HUES64 (cell line): Measurements from ENCODE around the gene TTYH2. TPM values are rescaled to one million over a fixed set of nuclear protein-coding genes. Genes with fewer than 3 reads are reported as not detected.

ENCODE experiments used
- H3K27ac ChIP-seq: 2 replicates; pipeline ENCODE4 v1.7.0; 2013; ENCODE audit warnings: low read depth, low read length, inconsistent platforms
- H3K27me3 ChIP-seq: 2 replicates; pipeline ENCODE4 v1.6.1; 2013; ENCODE audit warnings: mild to moderate bottlenecking, low read length; ENCODE audit not compliant: insufficient read depth
- H3K36me3 ChIP-seq: 2 replicates; pipeline ENCODE4 v1.6.1; 2013; ENCODE audit warnings: mild to moderate bottlenecking, low read length; ENCODE audit not compliant: insufficient read depth
- H3K4me1 ChIP-seq: 2 replicates; pipeline ENCODE4 v1.6.1; 2013; ENCODE audit warnings: mild to moderate bottlenecking, low read length, moderate library complexity; ENCODE audit not compliant: insufficient read depth
- H3K4me3 ChIP-seq: 2 replicates; pipeline ENCODE4 v1.5.1; 2013; ENCODE audit warnings: mild to moderate bottlenecking, low read length, moderate library complexity
- H3K9ac ChIP-seq: 2 replicates; pipeline ENCODE4 v1.6.1; 2013; ENCODE audit warnings: mild to moderate bottlenecking, low read depth, low read length
- H3K9me3 ChIP-seq: 2 replicates; pipeline ENCODE4 v1.6.1; 2013; ENCODE audit warnings: low read depth, low read length; ENCODE audit not compliant: insufficient read depth
- WGBS: fragments of 150-250, 120-280 bp; methylation state at CpG from one replicate; pipeline ENCODE4 v1.1.7; 2013; ENCODE audit warnings: missing lambda C conversion rate; 5-methylcytosine and 5-hydroxymethylcytosine counted together
- polyA plus RNA-seq, 2 experiments: library from polyadenylated mRNA; stranded (reverse); fragments of 50-300 nt; gene quantifications; one replicate each; pipeline ENCODE4 v1.2.3, GENCODE V29; 2013

Gene TTYH2
- 2.5 TPM for polyA plus RNA-seq (2013, experiment 1 of 2)
- 4.6 TPM for polyA plus RNA-seq (2013, experiment 2 of 2)

- 1% methylated on average over 62 of the region's 62 CpGs for WGBS
These were observed at the start of gene TTYH2 for GRCh38 chr17:74212913-74213791. TSS of gene TTYH2 (plus strand) at chr17:74213571. CDS start at chr17:74213588, 17 bp downstream.

DNA sequence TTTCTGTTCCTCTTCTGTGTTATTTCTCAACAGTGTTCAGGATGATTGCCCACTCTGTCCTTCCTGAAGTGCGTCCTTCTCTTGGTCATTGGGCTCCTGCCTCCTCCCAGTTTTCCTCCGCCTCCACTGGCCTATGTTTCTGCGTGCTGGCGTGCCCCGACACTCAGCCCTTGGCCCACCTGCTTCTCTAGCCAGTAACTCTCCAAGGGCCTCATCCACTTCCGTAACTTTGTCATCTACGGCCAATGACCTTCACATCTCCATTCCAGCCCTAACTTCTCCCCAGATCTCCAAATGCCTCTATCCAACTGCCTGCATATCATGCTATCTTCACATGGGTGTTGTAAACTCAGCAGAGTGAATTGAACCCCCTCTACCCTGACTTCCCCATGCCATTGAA, 49.5 kb upstream of the TTYH2 start:
- peaks cover 6% of the 10 kb centered on the region for H3K4me1 ChIP-seq
- H3K9ac ChIP-seq: no peak overlapping the region
- 85% methylated on average over 7 of the region's 7 CpGs for WGBS
- no peak overlapping the region for H3K27ac ChIP-seq
- H3K9me3 ChIP-seq: no peaks in the 10 kb centered on the region
- no peak overlapping the region for H3K4me3 ChIP-seq
- H3K36me3 ChIP-seq: no peaks in the 10 kb centered on the region
- no peaks in the 10 kb centered on the region for H3K27me3 ChIP-seq

More at GRCh38 chr17:74212913-74213791, at the start of gene TTYH2:
- no peaks in the 10 kb centered on the region for H3K9me3 ChIP-seq
- peaks cover 36% of the 10 kb centered on the region for H3K27me3 ChIP-seq
- H3K9ac ChIP-seq: peak within 1 kb of the TSS; percentile 64; the same call in 1 of the 2 replicates
- peaks cover 25% of the 10 kb centered on the region for H3K36me3 ChIP-seq
- no peak within 1 kb of the TSS for H3K27ac ChIP-seq
- peaks cover 24% of the 10 kb centered on the region for H3K4me1 ChIP-seq
- H3K4me3 ChIP-seq: peak within 1 kb of the TSS; percentile 49

DNA sequence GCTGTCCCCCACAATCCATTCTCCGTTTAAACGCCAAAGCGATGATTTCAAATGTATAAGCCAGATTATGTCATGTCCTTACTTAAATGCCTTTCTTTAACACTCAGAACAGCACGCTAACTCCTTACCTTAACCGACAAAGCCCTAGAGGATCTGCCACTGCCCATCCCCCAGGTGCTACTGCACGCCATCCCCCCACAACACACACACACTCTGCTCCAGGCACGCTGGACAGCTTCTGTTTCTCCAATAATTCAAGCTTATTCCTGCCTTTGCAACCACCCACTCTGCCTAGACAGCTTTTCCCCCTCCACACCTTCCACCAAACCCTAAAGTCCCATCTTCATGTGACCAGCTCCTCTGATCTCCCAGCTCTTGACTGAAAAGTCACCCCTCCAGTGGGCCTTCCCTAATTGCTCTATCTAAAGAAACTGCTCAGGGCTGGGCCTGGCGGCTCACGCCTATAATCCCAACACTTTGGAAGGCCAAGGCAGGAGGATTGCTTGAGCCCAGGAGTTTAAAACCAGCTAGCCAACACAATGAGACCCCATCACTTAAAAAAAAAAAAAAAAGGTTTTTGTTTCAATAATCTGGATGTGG, 48.8 kb upstream of the TTYH2 start:
- WGBS: 86% methylated on average over 9 of the region's 9 CpGs
- no peaks in the 10 kb centered on the region for H3K9me3 ChIP-seq
- H3K9ac ChIP-seq: no peak overlapping the region
- H3K27me3 ChIP-seq: no peaks in the 10 kb centered on the region
- no peaks in the 10 kb centered on the region for H3K36me3 ChIP-seq
- no peak overlapping the region for H3K4me3 ChIP-seq
- no peak overlapping the region for H3K27ac ChIP-seq
- H3K4me1 ChIP-seq: peaks cover 6% of the 10 kb centered on the region

- Histone ChIP-seq H3K4me1 (peaks cover 6% of the 10 kb centered on the region), H3K27me3 (no peaks in the 10 kb centered on the region), H3K27ac (no peak overlapping the region), H3K36me3 (no peaks in the 10 kb centered on the region), H3K9ac (no peak overlapping the region), H3K9me3 (no peaks in the 10 kb centered on the region), H3K4me3 (no peak overlapping the region)
- WGBS: 80% methylated on average over 8 of the region's 8 CpGs
These were observed 47.5 kb upstream of the TTYH2 start for GRCh38 chr17:74165797-74166365.

- Histone ChIP-seq H3K27ac (no peak overlapping the region), H3K4me3 (no peak overlapping the region), H3K9ac (no peak overlapping the region), H3K9me3 (no peaks in the 10 kb centered on the region), H3K27me3 (no peaks in the 10 kb centered on the region; the same call in 1 of the 2 replicates), H3K4me1 (no peaks in the 10 kb centered on the region), H3K36me3 (no peaks in the 10 kb centered on the region)
- WGBS: 72% methylated on average over 1 of the region's 1 CpG
These were observed 42.4 kb upstream of the TTYH2 start for GRCh38 chr17:74170924-74171323.

DNA sequence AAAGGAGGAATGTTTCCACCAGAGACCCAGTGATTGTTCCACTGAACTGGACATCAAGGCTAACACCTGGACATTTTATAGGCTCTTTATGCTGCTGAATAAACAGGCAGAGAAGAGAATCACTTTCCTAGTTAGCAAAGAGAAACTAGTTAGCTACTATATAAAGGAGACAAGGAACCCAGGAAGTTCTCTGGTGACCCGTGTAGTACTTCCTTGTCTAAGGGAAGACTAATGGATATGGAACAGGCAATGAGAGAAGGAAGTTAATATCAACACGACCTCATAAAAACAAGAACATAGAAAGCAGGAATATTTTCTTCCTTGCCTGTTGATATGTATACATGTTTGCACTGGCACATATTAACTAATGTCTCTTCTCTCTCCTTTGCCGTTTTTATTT, 40.7 kb upstream of the TTYH2 start:
- H3K9me3 ChIP-seq: no peaks in the 10 kb centered on the region
- H3K4me3 ChIP-seq: no peak overlapping the region
- no peaks in the 10 kb centered on the region for H3K36me3 ChIP-seq
- H3K9ac ChIP-seq: no peak overlapping the region
- no peaks in the 10 kb centered on the region; the same call in 1 of the 2 replicates for H3K27me3 ChIP-seq
- no peak overlapping the region for H3K27ac ChIP-seq
- WGBS: 83% methylated on average over 1 of the region's 3 CpGs
- no peaks in the 10 kb centered on the region for H3K4me1 ChIP-seq

- Histone ChIP-seq H3K27ac (no peak overlapping the region), H3K36me3 (no peaks in the 10 kb centered on the region), H3K27me3 (no peaks in the 10 kb centered on the region; the same call in 1 of the 2 replicates), H3K9ac (no peak overlapping the region), H3K4me3 (no peak overlapping the region), H3K4me1 (no peaks in the 10 kb centered on the region; the same call in 1 of the 2 replicates), H3K9me3 (no peaks in the 10 kb centered on the region)
- WGBS: 58% methylated on average over 10 of the region's 10 CpGs
These were observed 36.8 kb upstream of the TTYH2 start for GRCh38 chr17:74176546-74177001.

- Histone ChIP-seq H3K36me3 (no peaks in the 10 kb centered on the region), H3K9ac (no peak overlapping the region), H3K4me3 (no peak overlapping the region), H3K27ac (no peak overlapping the region), H3K27me3 (no peaks in the 10 kb centered on the region; the same call in 1 of the 2 replicates), H3K4me1 (no peaks in the 10 kb centered on the region; the same call in 1 of the 2 replicates), H3K9me3 (no peaks in the 10 kb centered on the region)
- WGBS: 8% methylated on average over 1 of the region's 1 CpG
These were observed 36.3 kb upstream of the TTYH2 start for GRCh38 chr17:74177018-74177450.

DNA sequence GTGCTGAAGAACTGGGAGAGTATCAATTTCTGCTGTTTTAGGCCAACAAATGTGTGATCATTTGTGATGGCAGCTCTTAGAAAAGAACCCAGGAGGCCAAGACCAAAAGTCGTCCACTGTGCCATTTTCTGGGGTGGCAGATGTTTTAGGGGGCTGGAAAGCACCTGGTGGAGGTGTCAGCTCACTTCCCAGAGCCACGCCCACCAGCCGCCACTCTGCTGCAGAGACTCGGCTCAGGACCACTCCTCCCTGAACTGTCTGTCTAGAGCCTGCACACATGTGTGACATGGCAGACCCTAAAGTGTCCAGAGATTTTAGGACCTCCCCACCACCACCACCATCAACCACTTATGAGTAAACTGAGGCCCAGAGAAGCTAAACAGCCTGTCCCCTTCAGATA, 33.8 kb upstream of the TTYH2 start:
- Histone ChIP-seq H3K36me3 (no peaks in the 10 kb centered on the region), H3K27me3 (no peaks in the 10 kb centered on the region), H3K4me3 (no peak overlapping the region), H3K4me1 (no peaks in the 10 kb centered on the region; the same call in 1 of the 2 replicates), H3K9ac (no peak overlapping the region), H3K9me3 (no peaks in the 10 kb centered on the region), H3K27ac (no peak overlapping the region)
- 86% methylated on average over 4 of the region's 4 CpGs for WGBS

GRCh38 chr17:74180336-74180735, 33.0 kb upstream of the TTYH2 start:
- no peaks in the 10 kb centered on the region for H3K27me3 ChIP-seq
- H3K36me3 ChIP-seq: no peaks in the 10 kb centered on the region
- WGBS: 62% methylated on average over 8 of the region's 8 CpGs

GRCh38 chr17:74181341-74181740, 32.0 kb upstream of the TTYH2 start:
- Histone ChIP-seq H3K27ac (no peak overlapping the region), H3K27me3 (no peaks in the 10 kb centered on the region), H3K9ac (no peak overlapping the region), H3K36me3 (no peaks in the 10 kb centered on the region), H3K4me3 (no peak overlapping the region), H3K4me1 (no peaks in the 10 kb centered on the region; the same call in 1 of the 2 replicates), H3K9me3 (no peaks in the 10 kb centered on the region)
- 100% methylated on average over 3 of the region's 4 CpGs for WGBS

More at GRCh38 chr17:74180336-74180735, 33.0 kb upstream of the TTYH2 start:
- Histone ChIP-seq H3K9ac (no peak overlapping the region), H3K27ac (no peak overlapping the region), H3K9me3 (no peaks in the 10 kb centered on the region), H3K4me1 (no peaks in the 10 kb centered on the region; the same call in 1 of the 2 replicates), H3K4me3 (no peak overlapping the region)
